K562 (cell line): ENCODE results near the gene ABHD8. TPM values are rescaled to one million over a fixed set of nuclear protein-coding genes. Genes with fewer than 3 reads are reported as not detected.

ENCODE experiments used
- ARNT ChIP-seq, 2 experiments: fragments of 450-650 bp; IDR thresholded peaks; 2 replicates each; pipeline ENCODE4 v1.6.1; 2016; ENCODE audit warnings: mild to moderate bottlenecking in 1 of 2
- C11orf30 ChIP-seq: fragments of 450-650 bp; IDR thresholded peaks from 2 replicates; pipeline ENCODE4 v1.6.1; 2016; ENCODE audit warnings: low read depth, mild to moderate bottlenecking
- ETV6 ChIP-seq, 3 experiments: fragments of 150-350 bp in 1 of 3; sonication (generic) in 1 of 3; formaldehyde crosslinking in 1 of 3; IDR thresholded peaks; 2 replicates each; pipeline versions ENCODE4 v1.6.1 to v1.8.0; 2014 to 2022; ENCODE audit warnings: borderline replicate concordance in 2 of 3, low read depth in 2 of 3, antibody characterized with exemption in 1 of 3, low read length in 1 of 3, mild to moderate bottlenecking in 1 of 3, missing genetic modification reagents in 1 of 3
- GTF2B ChIP-seq: IDR thresholded peaks from 2 replicates; pipeline ENCODE4 v1.6.1; 2011; ENCODE audit not compliant: insufficient read length; ENCODE audit errors: extremely low read depth
- HNRNPUL1 ChIP-seq: fragments of 200-400 bp; formaldehyde crosslinking; IDR thresholded peaks from 2 replicates; pipeline ENCODE4 v1.6.1; 2017; ENCODE audit warnings: low read length
- MYC ChIP-seq, 2 experiments: fragments of 250-450 bp in 1 of 2; sonication (Bioruptor Pico) in 1 of 2; IDR thresholded peaks; 2 replicates each; pipeline versions ENCODE4 v1.5.1 to v1.6.1; 2012 to 2021; ENCODE audit warnings: low read depth in 2 of 2, borderline replicate concordance in 1 of 2, improper control_type of control experiment in 1 of 2, low read length in 1 of 2, mild to moderate bottlenecking in 1 of 2, moderate library complexity in 1 of 2
- PRPF4 ChIP-seq: fragments of 200-400 bp; formaldehyde crosslinking; IDR thresholded peaks from one replicate; pipeline ENCODE4 v1.6.1; 2017; ENCODE audit warnings: low read length, low read depth, mild to moderate bottlenecking; ENCODE audit not compliant: insufficient read depth, poor library complexity, severe bottlenecking
- SMAD4 ChIP-seq: fragments of 250-450 bp; sonication (Bioruptor Pico); conservative IDR thresholded peaks from 2 replicates; pipeline ENCODE4 v1.8.0; 2021; ENCODE audit warnings: inconsistent platforms, mild to moderate bottlenecking, moderate library complexity
- SMARCB1 ChIP-seq: IDR thresholded peaks from 2 replicates; pipeline ENCODE4 v1.6.1; 2011; ENCODE audit warnings: improper control_type of control experiment, low read depth; ENCODE audit not compliant: insufficient read length
- SP1 ChIP-seq: sonication (generic); formaldehyde crosslinking; IDR thresholded peaks from 2 replicates; pipeline ENCODE4 v1.8.1; 2022; ENCODE audit warnings: mild to moderate bottlenecking, missing genetic modification reagents
- TAF15 ChIP-seq: fragments of 200-400 bp; formaldehyde crosslinking; IDR thresholded peaks from 2 replicates; pipeline ENCODE4 v1.6.1; 2017; ENCODE audit warnings: mild to moderate bottlenecking, low read depth, low read length, moderate library complexity
- ZC3H11A ChIP-seq: IDR thresholded peaks from 2 replicates; pipeline ENCODE4 v1.6.1; 2012; ENCODE audit warnings: low read depth, low read length, improper control_type of control experiment
- ZC3H4 ChIP-seq: sonication (generic); formaldehyde crosslinking; IDR thresholded peaks from 2 replicates; pipeline ENCODE4 v1.9.0; 2021; ENCODE audit warnings: missing genetic modification reagents, borderline replicate concordance
- ZNF146 ChIP-seq: IDR thresholded peaks from one replicate; pipeline ENCODE4 v1.6.1; 2018; ENCODE audit warnings: missing compliant biosample characterization; ENCODE audit not compliant: unreplicated experiment
- ZNF740 ChIP-seq, 3 experiments: fragments of 200-800 bp in 1 of 3; sonication (Bioruptor generic) in 1 of 3; sonication (generic) in 1 of 3; formaldehyde crosslinking in 1 of 3; IDR thresholded peaks; 2 replicates each; pipeline versions ENCODE4 v1.6.1 to v1.8.0; 2016 to 2022; ENCODE audit warnings: mild to moderate bottlenecking in 2 of 3, missing compliant biosample characterization in 2 of 3, missing genetic modification characterization in 2 of 3, missing genetic modification reagents in 1 of 3
- polyA plus RNA-seq, 8 experiments: library from polyadenylated mRNA; depleted of rRNA in 4 of 8; stranded (reverse) in 5 of 8; unstranded in 3 of 8; fragments of >200 nt; fragmentation: Nextera tagmentation in 2 of 8; fragmentation: Illumina TruSeq in 1 of 8; extraction: Ambion mirVana in 2 of 8; extraction: Trizol in 1 of 8; gene quantifications; 2 replicates each; pipeline versions ENCODE4 v1.2.1 to v1.2.3, GENCODE V29; 2011 to 2014; ENCODE audit warnings: inconsistent platforms in 1 of 8, missing spikeins in 1 of 8
- total RNA-seq, 7 experiments: library from RNA; depleted of rRNA in 6 of 7; stranded (reverse); fragments of >200 nt in 6 of 7; fragmentation: Illumina TruSeq in 2 of 7; extraction: Trizol in 2 of 7; gene quantifications; 2 replicates each; pipeline versions ENCODE4 v1.2.1 to v1.2.3, GENCODE V29; 2011 to 2021; ENCODE audit warnings: low replicate concordance in 1 of 7
- TF ChIP-seq, protein P1 (sequence below): fragments of 250-450 bp; sonication (Bioruptor Pico); IDR thresholded peaks from 2 replicates; pipeline ENCODE4 v1.8.0; 2021; ENCODE audit warnings: mild to moderate bottlenecking, moderate library complexity
- TF ChIP-seq, protein P2 (sequence below), 2 experiments: IDR thresholded peaks; 2 replicates each; pipeline ENCODE4 v1.6.1; 2012; ENCODE audit warnings: improper control_type of control experiment in 2 of 2, low read depth in 2 of 2, low read length in 2 of 2, borderline replicate concordance in 1 of 2

The ABHD8 gene
- total and polyA plus RNA-seq, 9 of the 15 experiments (the other 6 are each of a cell fraction or from before 2014, with no cell fraction given): 0.04 to 6.6 (median 2.0) TPM; not detected in 1

- no peak for TF ChIP-seq ZC3H4
- TF ChIP-seq ETV6 (IDR thresholded peaks at IDR 0.05; ENCODE audit: borderline replicate concordance in 1 of 2, low read depth in 2 of 2, low read length in 1 of 2): no peak
- TF ChIP-seq ETV6 (CRISPR knock-in tag; IDR thresholded peaks at IDR 0.05; ENCODE audit: borderline replicate concordance): no peak
- TF ChIP-seq ZNF740 (CRISPR knock-in tag; IDR thresholded peaks at IDR 0.05): no peak
- TF ChIP-seq ZNF740 (tag; IDR thresholded peaks at IDR 0.05): no peak
- TF ChIP-seq HNRNPUL1: no peak
- no peak for TF ChIP-seq TAF15
- TF ChIP-seq SMARCB1: no peak
- peak; percentile 98 for TF ChIP-seq C11orf30
- TF ChIP-seq, protein P1, sequence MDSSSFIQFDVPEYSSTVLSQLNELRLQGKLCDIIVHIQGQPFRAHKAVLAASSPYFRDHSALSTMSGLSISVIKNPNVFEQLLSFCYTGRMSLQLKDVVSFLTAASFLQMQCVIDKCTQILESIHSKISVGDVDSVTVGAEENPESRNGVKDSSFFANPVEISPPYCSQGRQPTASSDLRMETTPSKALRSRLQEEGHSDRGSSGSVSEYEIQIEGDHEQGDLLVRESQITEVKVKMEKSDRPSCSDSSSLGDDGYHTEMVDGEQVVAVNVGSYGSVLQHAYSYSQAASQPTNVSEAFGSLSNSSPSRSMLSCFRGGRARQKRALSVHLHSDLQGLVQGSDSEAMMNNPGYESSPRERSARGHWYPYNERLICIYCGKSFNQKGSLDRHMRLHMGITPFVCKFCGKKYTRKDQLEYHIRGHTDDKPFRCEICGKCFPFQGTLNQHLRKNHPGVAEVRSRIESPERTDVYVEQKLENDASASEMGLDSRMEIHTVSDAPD (CRISPR knock-in tag): no peak
- no peak for TF ChIP-seq ZNF146
- TF ChIP-seq GTF2B: no peak
- TF ChIP-seq SMAD4 (CRISPR knock-in tag): peak; percentile 73
- no peak for TF ChIP-seq PRPF4
- TF ChIP-seq, protein P2, sequence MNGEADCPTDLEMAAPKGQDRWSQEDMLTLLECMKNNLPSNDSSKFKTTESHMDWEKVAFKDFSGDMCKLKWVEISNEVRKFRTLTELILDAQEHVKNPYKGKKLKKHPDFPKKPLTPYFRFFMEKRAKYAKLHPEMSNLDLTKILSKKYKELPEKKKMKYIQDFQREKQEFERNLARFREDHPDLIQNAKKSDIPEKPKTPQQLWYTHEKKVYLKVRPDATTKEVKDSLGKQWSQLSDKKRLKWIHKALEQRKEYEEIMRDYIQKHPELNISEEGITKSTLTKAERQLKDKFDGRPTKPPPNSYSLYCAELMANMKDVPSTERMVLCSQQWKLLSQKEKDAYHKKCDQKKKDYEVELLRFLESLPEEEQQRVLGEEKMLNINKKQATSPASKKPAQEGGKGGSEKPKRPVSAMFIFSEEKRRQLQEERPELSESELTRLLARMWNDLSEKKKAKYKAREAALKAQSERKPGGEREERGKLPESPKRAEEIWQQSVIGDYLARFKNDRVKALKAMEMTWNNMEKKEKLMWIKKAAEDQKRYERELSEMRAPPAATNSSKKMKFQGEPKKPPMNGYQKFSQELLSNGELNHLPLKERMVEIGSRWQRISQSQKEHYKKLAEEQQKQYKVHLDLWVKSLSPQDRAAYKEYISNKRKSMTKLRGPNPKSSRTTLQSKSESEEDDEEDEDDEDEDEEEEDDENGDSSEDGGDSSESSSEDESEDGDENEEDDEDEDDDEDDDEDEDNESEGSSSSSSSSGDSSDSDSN (IDR thresholded peaks at IDR 0.05; ENCODE audit: borderline replicate concordance in 1 of 2, low read depth in 2 of 2, low read length in 2 of 2): no peak
- TF ChIP-seq SP1 (CRISPR knock-in tag): peak; percentile 69
- TF ChIP-seq ARNT (IDR thresholded peaks at IDR 0.05): no peak
- TF ChIP-seq MYC (IDR thresholded peaks at IDR 0.05; ENCODE audit: low read depth, low read length): 0 out of 2 replicates have a peak, but pooled peaks have one; percentile 10
- no peak for TF ChIP-seq MYC (CRISPR knock-in tag; IDR thresholded peaks at IDR 0.05; ENCODE audit: borderline replicate concordance, low read depth)
- no peak for TF ChIP-seq ZC3H11A
Measured at GRCh38 chr19:17266975-17267788, 36.0 kb downstream of the ABHD8 start, which contains the start of gene BABAM1 (continued).
